Fibroblast of lung (primary cell): Measurements from ENCODE around the gene WDFY1. TPM values are rescaled to one million over a fixed set of nuclear protein-coding genes. Genes with fewer than 3 reads are reported as not detected.

Experiments used
- DNase-seq, 2 donors: peaks; one replicate each; pipeline versions ENCODE4 v3.0.0 to v3.0.0-alpha.2; 2010; ENCODE audit warnings: low read depth in 2 of 2
- H2AFZ ChIP-seq: 2 replicates; pipeline ENCODE4 v1.5.1; 2012; ENCODE audit warnings: low read length, control low read depth, inconsistent platforms
- H3K27ac ChIP-seq: 2 replicates; pipeline ENCODE4 v1.5.1; 2011; ENCODE audit warnings: low read length, control low read depth; ENCODE audit not compliant: insufficient read depth
- H3K27me3 ChIP-seq: 2 replicates; pipeline ENCODE4 v1.5.1; 2011; ENCODE audit warnings: mild to moderate bottlenecking, low read length; ENCODE audit not compliant: control insufficient read depth, insufficient read depth
- H3K36me3 ChIP-seq: 2 replicates; pipeline ENCODE4 v1.5.1; 2011; ENCODE audit warnings: low read length; ENCODE audit not compliant: control insufficient read depth, insufficient read depth
- H3K4me1 ChIP-seq: 2 replicates; pipeline ENCODE4 v1.5.1; 2011; ENCODE audit warnings: low read length; ENCODE audit not compliant: control insufficient read depth, insufficient read depth; ENCODE audit errors: extremely low read depth
- H3K4me2 ChIP-seq: 2 replicates; pipeline ENCODE4 v1.5.1; 2011; ENCODE audit warnings: low read length, control low read depth; ENCODE audit not compliant: insufficient read depth; ENCODE audit errors: extremely low read depth
- H3K4me3 ChIP-seq, 4 experiments: fragments of 200-600 bp in 1 of 4; sonication (generic) in 1 of 4; replicated peaks in 1 of 4; 2 replicates each; pipeline ENCODE4 v1.5.1; 2011 to 2016; ENCODE audit warnings: low read length in 4 of 4, low read depth in 3 of 4, mild to moderate bottlenecking in 3 of 4, control low read depth in 2 of 4, inconsistent platforms in 1 of 4, mixed read lengths in 1 of 4; ENCODE audit not compliant: insufficient read depth in 1 of 4; ENCODE audit errors: control extremely low read depth in 1 of 4
- H3K79me2 ChIP-seq: 2 replicates; pipeline ENCODE4 v1.5.1; 2012; ENCODE audit warnings: mild to moderate bottlenecking, low read length, inconsistent platforms; ENCODE audit not compliant: control insufficient read depth, insufficient read depth
- H3K9ac ChIP-seq: 2 replicates; pipeline ENCODE4 v1.5.1; 2011; ENCODE audit warnings: mild to moderate bottlenecking, low read length, control low read depth; ENCODE audit not compliant: insufficient read depth
- H3K9me3 ChIP-seq: 2 replicates; pipeline ENCODE4 v1.5.1; 2012; ENCODE audit warnings: low read depth, low read length; ENCODE audit not compliant: control insufficient read depth, insufficient read depth
- H4K20me1 ChIP-seq: 2 replicates; pipeline ENCODE4 v1.5.1; 2011; ENCODE audit warnings: low read length; ENCODE audit not compliant: control insufficient read depth, insufficient read depth; ENCODE audit errors: extremely low read depth
- CTCF ChIP-seq, 2 donors: IDR thresholded peaks in 1 of 2; conservative IDR thresholded peaks in 1 of 2; 1 replicate in 1 of 2; 2 replicates in 1 of 2; pipeline ENCODE4 v1.5.1; 2011 to 2012; ENCODE audit warnings: low read length in 2 of 2, control low read depth in 1 of 2, inconsistent platforms in 1 of 2, low read depth in 1 of 2, mild to moderate bottlenecking in 1 of 2
- EZH2 ChIP-seq: IDR thresholded peaks from 2 replicates; pipeline ENCODE4 v1.5.1; 2012; ENCODE audit warnings: low read length, control low read depth, mild to moderate bottlenecking; ENCODE audit errors: missing control alignments
- polyA plus RNA-seq, 2 donors: library from polyadenylated mRNA; depleted of rRNA in 1 of 2; stranded (reverse) in 1 of 2; unstranded in 1 of 2; fragments of >200 nt; gene quantifications; 2 replicates each; pipeline ENCODE4 v1.2.1, GENCODE V29; 2011 to 2012; ENCODE audit warnings: missing spikeins in 1 of 2
- total RNA-seq: library from RNA; depleted of rRNA; stranded (reverse); fragments of >200 nt; gene quantifications from 2 replicates; pipeline ENCODE4 v1.2.1, GENCODE V29; 2014

WDFY1 gene
- total and polyA plus RNA-seq, 2 donors (not counting 1 experiment from before 2014, with no cell fraction given): 79.1 to 156 TPM

GRCh38 chr2:223923976-223924375 lies 21.2 kb downstream of the WDFY1 start:
- Histone ChIP-seq H3K27ac (no peak overlapping the region), H3K4me2 (no peak overlapping the region), H3K9ac (no peak overlapping the region), H3K4me1 (no peaks in the 10 kb centered on the region), H3K27me3 (no peaks in the 10 kb centered on the region), H2AFZ (no peak overlapping the region), H3K79me2 (peaks cover 74% of the 10 kb centered on the region), H3K4me3 (no peak overlapping the region), H3K36me3 (no peaks in the 10 kb centered on the region), H4K20me1 (no peaks in the 10 kb centered on the region), H3K9me3 (no peaks in the 10 kb centered on the region)
- TF ChIP-seq CTCF (conservative IDR thresholded peaks at IDR 0.05 in 1 of 2, IDR thresholded peaks at IDR 0.05 in 1 of 2; ENCODE audit: low read depth in 1 of 2, low read length in 2 of 2) (no peak), EZH2 (no peak)
- DNase-seq: peak in 1 of 2 donors; percentile 48

- Histone ChIP-seq H3K27ac (no peak overlapping the region), H3K36me3 (no peaks in the 10 kb centered on the region), H3K9ac (no peak overlapping the region), H3K27me3 (no peaks in the 10 kb centered on the region), H3K79me2 (peaks cover 63% of the 10 kb centered on the region), H3K4me2 (no peak overlapping the region), H3K4me3 (no peak overlapping the region), H3K9me3 (no peaks in the 10 kb centered on the region), H2AFZ (no peak overlapping the region), H4K20me1 (no peaks in the 10 kb centered on the region), H3K4me1 (no peaks in the 10 kb centered on the region)
- no peak for DNase-seq
- no peak for TF ChIP-seq CTCF (conservative IDR thresholded peaks at IDR 0.05 in 1 of 2, IDR thresholded peaks at IDR 0.05 in 1 of 2; ENCODE audit: low read depth in 1 of 2, low read length in 2 of 2)
- no peak for TF ChIP-seq EZH2
Observed at GRCh38 chr2:223922308-223922707, 22.8 kb downstream of the WDFY1 start.

DNA sequence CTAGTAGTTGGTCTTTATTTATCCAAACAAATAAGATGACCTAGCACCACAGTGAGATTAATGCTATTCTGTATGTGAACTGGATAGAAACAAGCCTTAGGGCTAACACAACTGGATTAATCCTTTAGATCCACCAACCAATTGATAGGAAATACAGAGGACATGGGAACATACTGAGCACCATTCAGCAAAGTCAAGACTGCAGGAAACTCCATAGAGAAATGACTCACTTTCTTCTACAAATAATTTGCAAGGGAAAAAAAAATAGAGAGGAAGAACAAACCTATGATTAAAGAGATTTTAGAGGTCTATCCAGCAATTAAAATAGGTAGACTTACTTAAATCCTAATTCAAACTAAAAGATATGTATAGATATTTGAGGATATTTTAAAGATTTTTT lies 23.9 kb downstream of the WDFY1 start:
- TF ChIP-seq CTCF (conservative IDR thresholded peaks at IDR 0.05 in 1 of 2, IDR thresholded peaks at IDR 0.05 in 1 of 2; ENCODE audit: low read depth in 1 of 2, low read length in 2 of 2) (no peak), EZH2 (no peak)
- Histone ChIP-seq H4K20me1 (no peaks in the 10 kb centered on the region), H2AFZ (no peak overlapping the region), H3K79me2 (peaks cover 57% of the 10 kb centered on the region), H3K27me3 (no peaks in the 10 kb centered on the region), H3K36me3 (peaks cover 3% of the 10 kb centered on the region), H3K4me2 (no peak overlapping the region), H3K27ac (no peak overlapping the region), H3K9ac (no peak overlapping the region), H3K4me1 (no peaks in the 10 kb centered on the region), H3K9me3 (no peaks in the 10 kb centered on the region), H3K4me3 (no peak overlapping the region)
- no peak for DNase-seq
